ENCODE measurements around the gene ADAM29. TPM values are rescaled to one million over a fixed set of nuclear protein-coding genes. Genes with fewer than 3 reads are reported as not detected.

The ADAM29 gene
- total RNA-seq, 1 experiment from 2014 or later: not detected

GRCh38 chr4:174928174-174928573 lies 10.0 kb downstream of the ADAM29 start:
- Histone ChIP-seq H3K36me3 (ENCODE audit: low read depth) (no peaks in the 10 kb centered on the region), H3K4me2 (no peak overlapping the region), H3K27ac (no peak overlapping the region), H3K4me3 (no peak overlapping the region), H3F3A (ENCODE audit: insufficient read depth, low read depth) (no peaks in the 10 kb centered on the region), H2AFZ (no peak overlapping the region), H3K9me2 (ENCODE audit: insufficient read depth) (no peaks in the 10 kb centered on the region), H3K9me3 (ENCODE audit: insufficient read depth, low read depth) (no peaks in the 10 kb centered on the region), H3K4me1 (replicated peaks; ENCODE audit: insufficient read depth) (no peaks in the 10 kb centered on the region), H3K27me3 (ENCODE audit: insufficient read depth, low read depth) (no peaks in the 10 kb centered on the region), H4K20me1 (ENCODE audit: insufficient read depth) (no peaks in the 10 kb centered on the region), H3K79me2 (ENCODE audit: low read depth) (no peaks in the 10 kb centered on the region)
- TF ChIP-seq, protein P1, sequence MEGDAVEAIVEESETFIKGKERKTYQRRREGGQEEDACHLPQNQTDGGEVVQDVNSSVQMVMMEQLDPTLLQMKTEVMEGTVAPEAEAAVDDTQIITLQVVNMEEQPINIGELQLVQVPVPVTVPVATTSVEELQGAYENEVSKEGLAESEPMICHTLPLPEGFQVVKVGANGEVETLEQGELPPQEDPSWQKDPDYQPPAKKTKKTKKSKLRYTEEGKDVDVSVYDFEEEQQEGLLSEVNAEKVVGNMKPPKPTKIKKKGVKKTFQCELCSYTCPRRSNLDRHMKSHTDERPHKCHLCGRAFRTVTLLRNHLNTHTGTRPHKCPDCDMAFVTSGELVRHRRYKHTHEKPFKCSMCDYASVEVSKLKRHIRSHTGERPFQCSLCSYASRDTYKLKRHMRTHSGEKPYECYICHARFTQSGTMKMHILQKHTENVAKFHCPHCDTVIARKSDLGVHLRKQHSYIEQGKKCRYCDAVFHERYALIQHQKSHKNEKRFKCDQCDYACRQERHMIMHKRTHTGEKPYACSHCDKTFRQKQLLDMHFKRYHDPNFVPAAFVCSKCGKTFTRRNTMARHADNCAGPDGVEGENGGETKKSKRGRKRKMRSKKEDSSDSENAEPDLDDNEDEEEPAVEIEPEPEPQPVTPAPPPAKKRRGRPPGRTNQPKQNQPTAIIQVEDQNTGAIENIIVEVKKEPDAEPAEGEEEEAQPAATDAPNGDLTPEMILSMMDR (conservative IDR thresholded peaks at IDR 0.05): no peak
- no peak for TF ChIP-seq EZH2 (IDR thresholded peaks at IDR 0.05; ENCODE audit: low read depth)
- intact Hi-C loops (cut with micrococcal nuclease; ENCODE audit: unreplicated experiment): no loop called here
- no TSS peak for BruUV-seq (replicated peaks)
- no peak for DNase-seq
- ChIA-PET POLR2A (ENCODE audit: unreplicated experiment) (no interaction called here), CTCF (no interaction called here)

GRCh38 chr4:174928575-174929253 lies 10.6 kb downstream of the ADAM29 start:
- no peaks in the 10 kb centered on the region for H3K79me2 ChIP-seq (ENCODE audit: low read depth)
- H3K4me3 ChIP-seq: no peak overlapping the region
- ChIA-PET POLR2A (ENCODE audit: unreplicated experiment) (no interaction called here), CTCF (no interaction called here)
- H3K4me1 ChIP-seq (replicated peaks; ENCODE audit: insufficient read depth): no peaks in the 10 kb centered on the region
- H3K4me2 ChIP-seq: no peak overlapping the region
- no TSS peak for BruUV-seq (replicated peaks)
- no peaks in the 10 kb centered on the region for H4K20me1 ChIP-seq (ENCODE audit: insufficient read depth)
- DNase-seq: no peak
- H2AFZ ChIP-seq: no peak overlapping the region
- TF ChIP-seq, protein P1 (conservative IDR thresholded peaks at IDR 0.05): no peak
- no peak for TF ChIP-seq EZH2 (IDR thresholded peaks at IDR 0.05; ENCODE audit: low read depth)
- H3F3A ChIP-seq (ENCODE audit: insufficient read depth, low read depth): no peaks in the 10 kb centered on the region
- no peaks in the 10 kb centered on the region for H3K27me3 ChIP-seq (ENCODE audit: insufficient read depth, low read depth)
- no peaks in the 10 kb centered on the region for H3K9me3 ChIP-seq (ENCODE audit: insufficient read depth, low read depth)
- H3K9me2 ChIP-seq (ENCODE audit: insufficient read depth): no peaks in the 10 kb centered on the region
- no peaks in the 10 kb centered on the region for H3K36me3 ChIP-seq (ENCODE audit: low read depth)
- no peak overlapping the region for H3K27ac ChIP-seq
- intact Hi-C loops (cut with micrococcal nuclease; ENCODE audit: unreplicated experiment): no loop called here

- Histone ChIP-seq H3K4me1 (replicated peaks; ENCODE audit: insufficient read depth) (no peaks in the 10 kb centered on the region), H3F3A (ENCODE audit: insufficient read depth, low read depth) (no peaks in the 10 kb centered on the region), H3K79me2 (ENCODE audit: low read depth) (no peaks in the 10 kb centered on the region), H3K9me3 (ENCODE audit: insufficient read depth, low read depth) (no peaks in the 10 kb centered on the region), H3K4me3 (no peak overlapping the region), H4K20me1 (ENCODE audit: insufficient read depth) (no peaks in the 10 kb centered on the region), H3K36me3 (ENCODE audit: low read depth) (no peaks in the 10 kb centered on the region), H3K9me2 (ENCODE audit: insufficient read depth) (no peaks in the 10 kb centered on the region), H3K27ac (no peak overlapping the region), H3K4me2 (no peak overlapping the region), H2AFZ (no peak overlapping the region), H3K27me3 (ENCODE audit: insufficient read depth, low read depth) (no peaks in the 10 kb centered on the region)
- no peak for DNase-seq
- CTCF ChIA-PET: no interaction called here
- intact Hi-C loops (cut with micrococcal nuclease; ENCODE audit: unreplicated experiment): no loop called here
- TF ChIP-seq, protein P1 (conservative IDR thresholded peaks at IDR 0.05): no peak
- TF ChIP-seq EZH2 (IDR thresholded peaks at IDR 0.05; ENCODE audit: low read depth): no peak
- POLR2A ChIA-PET (ENCODE audit: unreplicated experiment): no interaction called here
- no TSS peak for BruUV-seq (replicated peaks)
Measured at GRCh38 chr4:174929346-174929745, 11.2 kb downstream of the ADAM29 start.

Measured in PC-9 (cell line).